HepG2 (cell line): ENCODE results near the gene NSD1. TPM values are rescaled to one million over a fixed set of nuclear protein-coding genes. Genes with fewer than 3 reads are reported as not detected.

Experiments
- ATAC-seq: fragments of 200-7000 bp; cut with Tn5 transposase; 3 replicates; pipeline ENCODE4 v1.9.1; 2020; ENCODE audit warnings: mild to moderate bottlenecking, moderate library complexity
- BruUV-seq: library from RNA; stranded (reverse); fragments of 400-500 nt; replicated peaks from 2 replicates; lab custom pipeline; 2021; lab: Mats Ljungman, UMichigan
- CTCF ChIA-PET: fragments of 300-600 bp; formaldehyde crosslinking; extraction: SDS; loops from one replicate; lab custom pipeline; 2021; ENCODE audit warnings: low total read pairs, inconsistent platforms, low intra/inter-chr PET ratio; lab: Yijun Ruan, JAX
- POLR2A ChIA-PET: fragments of 350-600 bp; sonication (Branson Sonifier 250); formaldehyde crosslinking; loops from one replicate; lab custom pipeline; 2020; ENCODE audit warnings: antibody characterized with exemption, inconsistent platforms; lab: Yijun Ruan, JAX
- DNase-seq: peaks from one replicate; pipeline ENCODE4 v3.0.0-alpha.2; 2015; ENCODE audit warnings: low spot score
- FAIRE-seq: peaks from 3 replicates; lab custom pipeline; 2011; peaks lifted over from hg19 to GRCh38; lab: Jason Lieb, UNC
- H2AFZ ChIP-seq: one replicate; pipeline ENCODE4 v1.6.1; 2011; ENCODE audit warnings: low read length, inconsistent platforms
- H3K27ac ChIP-seq: fragments of 300-600 bp; 3 replicates; pipeline ENCODE4 v1.8.0; 2011; ENCODE audit warnings: mixed run types, mild to moderate bottlenecking, mixed read lengths, low read length, inconsistent platforms; ENCODE audit not compliant: insufficient read depth; ENCODE audit errors: extremely low read length
- H3K27me3 ChIP-seq, 2 experiments: fragments of 200-600 bp in 1 of 2; 2 replicates in 1 of 2; 3 replicates in 1 of 2; pipeline versions ENCODE4 v1.6.0 to v1.8.0; 2011; ENCODE audit warnings: low read length in 2 of 2, mild to moderate bottlenecking in 2 of 2, moderate library complexity in 2 of 2, inconsistent platforms in 1 of 2; ENCODE audit not compliant: insufficient read depth in 2 of 2, control insufficient read depth in 1 of 2
- H3K36me3 ChIP-seq, 2 experiments: fragments of 200-600 bp in 1 of 2; replicated peaks in 1 of 2; 2 replicates in 1 of 2; 3 replicates in 1 of 2; pipeline versions ENCODE4 v1.5.1 to v1.8.0; 2011; ENCODE audit warnings: low read length in 2 of 2, inconsistent platforms in 1 of 2; ENCODE audit not compliant: insufficient read depth in 2 of 2, control insufficient read depth in 1 of 2
- H3K4me1 ChIP-seq: 2 replicates; pipeline ENCODE4 v1.5.1; 2012; ENCODE audit warnings: low read length, inconsistent platforms; ENCODE audit not compliant: insufficient read depth
- H3K4me2 ChIP-seq: 2 replicates; pipeline ENCODE4 v1.6.0; 2011; ENCODE audit warnings: low read depth, low read length, inconsistent platforms
- H3K4me3 ChIP-seq, 3 experiments: fragments of 200-600 bp in 1 of 3; sonication (generic), shearing (Covaris generic) in 1 of 3; replicated peaks in 1 of 3; 2 replicates each; pipeline ENCODE4 v1.5.1; 2011 to 2016; ENCODE audit warnings: low read length in 3 of 3, inconsistent platforms in 2 of 3, low read depth in 2 of 3, mild to moderate bottlenecking in 2 of 3, control low read depth in 1 of 3, mixed read lengths in 1 of 3; ENCODE audit not compliant: insufficient read depth in 1 of 3
- H3K79me2 ChIP-seq: one replicate; pipeline ENCODE4 v1.6.1; 2011; ENCODE audit warnings: low read length, inconsistent platforms; ENCODE audit not compliant: insufficient read depth
- H3K9ac ChIP-seq: 2 replicates; pipeline ENCODE4 v1.6.0; 2011; ENCODE audit warnings: mild to moderate bottlenecking, low read depth, low read length, inconsistent platforms; ENCODE audit not compliant: insufficient read depth
- H3K9me3 ChIP-seq: 2 replicates; pipeline ENCODE4 v1.5.1; 2012; ENCODE audit warnings: mild to moderate bottlenecking, low read length
- H4K20me1 ChIP-seq: 2 replicates; pipeline ENCODE4 v1.6.0; 2011; ENCODE audit warnings: inconsistent platforms, mild to moderate bottlenecking, low read length, moderate library complexity; ENCODE audit not compliant: insufficient read depth
- BRD4 ChIP-seq: sonication (generic); formaldehyde crosslinking; IDR thresholded peaks from 2 replicates; pipeline ENCODE4 v1.4.0; 2020; ENCODE audit warnings: missing genetic modification reagents
- HNRNPL ChIP-seq: fragments of 200-400 bp; formaldehyde crosslinking; IDR thresholded peaks from 2 replicates; pipeline ENCODE4 v1.6.1; 2017; ENCODE audit warnings: mild to moderate bottlenecking, low read depth, low read length
- KDM6A ChIP-seq: IDR thresholded peaks from 2 replicates; pipeline ENCODE4 v1.6.1; 2016; ENCODE audit warnings: low read depth
- NONO ChIP-seq, 2 experiments: fragments of 450-650 bp in 1 of 2; sonication (generic) in 1 of 2; formaldehyde crosslinking in 1 of 2; IDR thresholded peaks in 1 of 2; conservative IDR thresholded peaks in 1 of 2; 2 replicates each; pipeline versions ENCODE4 v1.6.1 to v1.8.0; 2017 to 2022; ENCODE audit warnings: mild to moderate bottlenecking in 1 of 2, missing genetic modification reagents in 1 of 2, moderate library complexity in 1 of 2
- PAF1 ChIP-seq: IDR thresholded peaks from 2 replicates; pipeline ENCODE4 v1.6.1; 2016; ENCODE audit warnings: missing genetic modification reagents, missing compliant biosample characterization
- PATZ1 ChIP-seq: sonication (generic); formaldehyde crosslinking; IDR thresholded peaks from 2 replicates; pipeline ENCODE4 v1.4.0; 2020; ENCODE audit warnings: missing genetic modification reagents
- PHF21A ChIP-seq: sonication (generic); formaldehyde crosslinking; IDR thresholded peaks from 2 replicates; pipeline ENCODE4 v1.5.0; 2020; ENCODE audit warnings: mild to moderate bottlenecking, missing genetic modification reagents
- POLR2G ChIP-seq: fragments of 200-400 bp; formaldehyde crosslinking; IDR thresholded peaks from 2 replicates; pipeline ENCODE4 v1.6.1; 2018; ENCODE audit warnings: mild to moderate bottlenecking, low read depth, low read length, moderate library complexity
- RBFOX2 ChIP-seq: fragments of 200-400 bp; formaldehyde crosslinking; IDR thresholded peaks from 2 replicates; pipeline ENCODE4 v1.6.1; 2017; ENCODE audit warnings: low read depth, mild to moderate bottlenecking, low read length
- RBM22 ChIP-seq: fragments of 200-400 bp; formaldehyde crosslinking; optimal IDR thresholded peaks from 2 replicates; pipeline ENCODE3; 2017; ENCODE audit warnings: mild to moderate bottlenecking, low read length, moderate library complexity
- SMARCE1 ChIP-seq: fragments of 450-650 bp; IDR thresholded peaks from 2 replicates; pipeline ENCODE4 v1.6.1; 2017; ENCODE audit warnings: borderline replicate concordance
- ZC3H13 ChIP-seq: sonication (generic); formaldehyde crosslinking; IDR thresholded peaks from 2 replicates; pipeline ENCODE4 v1.8.1; 2023; ENCODE audit warnings: mild to moderate bottlenecking, missing genetic modification reagents, moderate library complexity
- ZFP90 ChIP-seq: sonication (generic); formaldehyde crosslinking; IDR thresholded peaks from 2 replicates; pipeline ENCODE4 v1.8.0; 2022; ENCODE audit warnings: missing genetic modification reagents, mild to moderate bottlenecking, inconsistent platforms, borderline replicate concordance
- ZNF563 ChIP-seq: sonication (generic); formaldehyde crosslinking; IDR thresholded peaks from 2 replicates; pipeline ENCODE4 v1.8.0; 2022; ENCODE audit warnings: mild to moderate bottlenecking, moderate library complexity, missing genetic modification reagents
- ZNF724P ChIP-seq: sonication (generic); formaldehyde crosslinking; IDR thresholded peaks from 2 replicates; pipeline ENCODE4 v1.8.0; 2022; ENCODE audit warnings: missing genetic modification reagents, borderline replicate concordance
- ZNF740 ChIP-seq: sonication (generic); formaldehyde crosslinking; IDR thresholded peaks from 2 replicates; pipeline ENCODE4 v1.4.0; 2020; ENCODE audit warnings: missing genetic modification reagents
- WGBS: methylation state at CpG from one replicate; pipeline ENCODE4 v1.1.6; 2017; ENCODE audit warnings: low lambda C conversion rate; 5-methylcytosine and 5-hydroxymethylcytosine counted together
- in situ Hi-C: cut with HindIII; loops from 2 replicates; pipeline ENCODE4 v1.10.0; 2017; ENCODE audit warnings: low pct_unique_long_range_greater_than_20kb; ENCODE audit not compliant: extremely low pct_ligation_motif_present
- intact Hi-C: fragments of 100-400 bp; cut with micrococcal nuclease; formaldehyde crosslinking; loops from one replicate; pipeline ENCODE4 v1.10.0; 2022; ENCODE audit not compliant: unreplicated experiment
- polyA plus RNA-seq, 8 experiments: library from polyadenylated mRNA; depleted of rRNA in 3 of 8; stranded (reverse) in 7 of 8; unstranded in 1 of 8; fragments of >200 nt; fragmentation: Illumina TruSeq in 4 of 8; extraction: Trizol in 4 of 8; gene quantifications; 2 replicates each; pipeline versions ENCODE4 v1.2.1 to v1.2.3, GENCODE V29; 2011 to 2016; ENCODE audit warnings: low read depth in 4 of 8, missing spikeins in 1 of 8, mixed read lengths in 1 of 8; ENCODE audit not compliant: insufficient read depth in 1 of 8
- total RNA-seq, 5 experiments: library from RNA; depleted of rRNA; stranded (reverse); fragments of >200 nt; fragmentation: Illumina TruSeq; extraction: Trizol; gene quantifications; 2 replicates each; pipeline ENCODE4 v1.2.3, GENCODE V29; 2016; ENCODE audit warnings: low read depth in 1 of 5
- TF ChIP-seq, protein P1 (sequence below): sonication (generic); formaldehyde crosslinking; IDR thresholded peaks from 2 replicates; pipeline ENCODE4 v1.4.0; 2020; ENCODE audit warnings: missing genetic modification reagents
- TF ChIP-seq, protein P2 (sequence below): sonication (generic); formaldehyde crosslinking; IDR thresholded peaks from 2 replicates; pipeline ENCODE4; 2020; ENCODE audit warnings: missing genetic modification reagents, mild to moderate bottlenecking, borderline replicate concordance

NSD1 gene
- total and polyA plus RNA-seq, 2 of the 13 experiments (the other 11 are each of a cell fraction or from before 2014, with no cell fraction given): 0.01 to 0.09 TPM

DNA sequence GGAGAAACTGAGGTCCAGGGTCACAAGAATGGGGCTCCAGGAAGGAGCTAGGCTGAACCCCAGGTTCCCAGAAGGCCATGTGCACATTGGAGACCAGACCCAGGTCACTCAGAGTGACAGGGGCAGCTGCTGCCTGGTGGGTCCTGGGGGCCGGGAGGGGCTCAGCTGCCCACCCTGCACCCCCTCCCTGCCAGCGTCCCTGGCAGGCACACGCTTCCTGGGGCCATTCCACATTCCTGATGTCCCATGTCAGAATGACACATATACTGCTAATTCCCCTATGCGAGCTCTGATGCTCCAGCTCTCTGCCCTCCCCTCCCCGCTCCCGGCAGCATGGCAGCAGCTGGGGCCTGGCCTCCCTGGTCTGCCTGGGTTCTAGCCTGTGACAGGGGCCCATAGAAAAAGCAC is 32.9 kb upstream of the NSD1 start:
- Histone ChIP-seq H3K4me2 (no peak overlapping the region), H3K27me3 (no peaks in the 10 kb centered on the region), H3K9me3 (no peaks in the 10 kb centered on the region), H2AFZ (no peak overlapping the region), H3K27ac (no peak overlapping the region), H3K4me3 (no peak overlapping the region), H4K20me1 (peaks cover 5% of the 10 kb centered on the region; the same call in 1 of the 2 replicates), H3K9ac (no peak overlapping the region), H3K79me2 (no peaks in the 10 kb centered on the region), H3K4me1 (peaks cover 95% of the 10 kb centered on the region), H3K36me3 (peaks cover 8% of the 10 kb centered on the region in 2 experiments; a peak in 2 of 5 replicates)
- 65% methylated on average over 3 of the region's 6 CpGs for WGBS
- ATAC-seq (no peak; the same call in 2 of the 3 replicates), DNase-seq (no peak), FAIRE-seq (no peak)
- CTCF ChIA-PET: no interaction called here
- POLR2A ChIA-PET: interaction anchor here (6.0 kb wide), 1 partner anchor 13 kb away, joined by 231 read pairs; the partner anchor contains the start of gene FGFR4
- in situ Hi-C loops: loop anchor here (25.0 kb wide), 1 partner anchor 362 kb away; the partner anchor contains the start of gene DBN1
- intact Hi-C loops: no loop called here
- BruUV-seq: no TSS peak
- TF ChIP-seq SMARCE1 (no peak), ZNF563 (CRISPR knock-in tag) (0 out of 2 replicates have a peak, but pooled peaks have one; percentile 21), NONO (IDR thresholded peaks at IDR 0.05) (no peak), NONO (CRISPR knock-in tag; conservative IDR thresholded peaks at IDR 0.05) (peak; percentile 21; the same call in 1 of the 2 replicates), HNRNPL (0 out of 2 replicates have a peak, but pooled peaks have one; percentile 57), ZFP90 (CRISPR knock-in tag) (0 out of 2 replicates have a peak, but pooled peaks have one; percentile 45), ZNF740 (CRISPR knock-in tag) (peak; percentile 55; the same call in 1 of the 2 replicates), BRD4 (CRISPR knock-in tag) (0 out of 2 replicates have a peak, but pooled peaks have one; percentile 30), RBFOX2 (peak; percentile 49; the same call in 1 of the 2 replicates), ZNF724P (0 out of 2 replicates have a peak, but pooled peaks have one; percentile 55), PATZ1 (CRISPR knock-in tag) (peak; percentile 36; the same call in 1 of the 2 replicates), POLR2G (peak; percentile 73), ZC3H13 (CRISPR knock-in tag) (peak; percentile 58; the same call in 1 of the 2 replicates), PAF1 (peak; percentile 59; the same call in 1 of the 2 replicates), RBM22 (peak; percentile 94), KDM6A (no peak), PHF21A (CRISPR knock-in tag) (no peak)
- TF ChIP-seq, protein P1, sequence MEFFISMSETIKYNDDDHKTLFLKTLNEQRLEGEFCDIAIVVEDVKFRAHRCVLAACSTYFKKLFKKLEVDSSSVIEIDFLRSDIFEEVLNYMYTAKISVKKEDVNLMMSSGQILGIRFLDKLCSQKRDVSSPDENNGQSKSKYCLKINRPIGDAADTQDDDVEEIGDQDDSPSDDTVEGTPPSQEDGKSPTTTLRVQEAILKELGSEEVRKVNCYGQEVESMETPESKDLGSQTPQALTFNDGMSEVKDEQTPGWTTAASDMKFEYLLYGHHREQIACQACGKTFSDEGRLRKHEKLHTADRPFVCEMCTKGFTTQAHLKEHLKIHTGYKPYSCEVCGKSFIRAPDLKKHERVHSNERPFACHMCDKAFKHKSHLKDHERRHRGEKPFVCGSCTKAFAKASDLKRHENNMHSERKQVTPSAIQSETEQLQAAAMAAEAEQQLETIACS: 0 out of 2 replicates have a peak, but pooled peaks have one; percentile 25
- TF ChIP-seq, protein P2, sequence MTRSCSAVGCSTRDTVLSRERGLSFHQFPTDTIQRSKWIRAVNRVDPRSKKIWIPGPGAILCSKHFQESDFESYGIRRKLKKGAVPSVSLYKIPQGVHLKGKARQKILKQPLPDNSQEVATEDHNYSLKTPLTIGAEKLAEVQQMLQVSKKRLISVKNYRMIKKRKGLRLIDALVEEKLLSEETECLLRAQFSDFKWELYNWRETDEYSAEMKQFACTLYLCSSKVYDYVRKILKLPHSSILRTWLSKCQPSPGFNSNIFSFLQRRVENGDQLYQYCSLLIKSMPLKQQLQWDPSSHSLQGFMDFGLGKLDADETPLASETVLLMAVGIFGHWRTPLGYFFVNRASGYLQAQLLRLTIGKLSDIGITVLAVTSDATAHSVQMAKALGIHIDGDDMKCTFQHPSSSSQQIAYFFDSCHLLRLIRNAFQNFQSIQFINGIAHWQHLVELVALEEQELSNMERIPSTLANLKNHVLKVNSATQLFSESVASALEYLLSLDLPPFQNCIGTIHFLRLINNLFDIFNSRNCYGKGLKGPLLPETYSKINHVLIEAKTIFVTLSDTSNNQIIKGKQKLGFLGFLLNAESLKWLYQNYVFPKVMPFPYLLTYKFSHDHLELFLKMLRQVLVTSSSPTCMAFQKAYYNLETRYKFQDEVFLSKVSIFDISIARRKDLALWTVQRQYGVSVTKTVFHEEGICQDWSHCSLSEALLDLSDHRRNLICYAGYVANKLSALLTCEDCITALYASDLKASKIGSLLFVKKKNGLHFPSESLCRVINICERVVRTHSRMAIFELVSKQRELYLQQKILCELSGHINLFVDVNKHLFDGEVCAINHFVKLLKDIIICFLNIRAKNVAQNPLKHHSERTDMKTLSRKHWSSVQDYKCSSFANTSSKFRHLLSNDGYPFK (CRISPR knock-in tag): peak; percentile 30; the same call in 1 of the 2 replicates
